ENCODE measurements around the gene TGM1.
"Not testable (repeated sequence)": the region's sequence is repeated elsewhere in the genome, so short reads cannot be mapped to it uniquely, and the experiment has no call there.

The TGM1 gene

DNA sequence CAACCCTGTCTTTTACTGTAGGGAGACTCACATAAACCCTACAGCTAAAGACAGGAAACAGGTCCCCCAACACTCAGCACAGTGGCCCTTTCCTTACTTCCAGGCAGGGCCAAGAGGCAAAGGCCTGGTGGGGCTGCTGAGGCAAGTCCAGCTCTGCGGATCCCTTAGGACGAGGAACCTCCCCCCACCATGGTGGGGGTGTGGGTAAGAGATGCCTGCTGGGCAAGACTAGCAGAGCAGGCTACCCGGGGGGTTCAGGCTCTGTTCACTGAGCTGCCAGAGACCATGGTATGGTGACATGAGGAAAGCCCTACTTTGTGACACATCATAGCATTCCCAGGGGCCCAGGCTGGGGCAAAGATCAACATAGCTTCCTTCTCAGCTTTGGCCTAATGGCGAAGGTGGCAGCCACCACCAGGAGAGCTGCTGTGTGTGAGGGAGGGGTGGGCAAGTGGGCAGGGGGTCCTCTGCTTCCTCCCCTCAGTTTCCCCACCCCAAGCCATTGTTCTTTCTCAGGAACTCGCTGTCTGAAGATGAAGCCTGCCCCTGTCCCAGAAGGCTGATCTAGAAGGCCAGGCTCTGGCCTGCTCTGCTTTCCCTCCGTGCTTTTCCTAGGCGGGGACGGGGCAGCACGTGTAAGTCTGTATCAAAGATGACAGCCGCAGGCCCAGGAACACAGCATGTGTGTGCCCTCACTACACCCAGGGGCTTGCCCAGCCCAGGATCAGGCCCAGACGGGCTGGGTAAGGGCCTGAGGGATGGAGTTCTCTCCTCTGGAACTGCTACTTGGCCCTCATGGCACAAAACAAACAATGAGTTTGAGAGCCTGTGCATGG lies 10.5 kb downstream of the TGM1 start:
- no peak for DNase-seq

DNA sequence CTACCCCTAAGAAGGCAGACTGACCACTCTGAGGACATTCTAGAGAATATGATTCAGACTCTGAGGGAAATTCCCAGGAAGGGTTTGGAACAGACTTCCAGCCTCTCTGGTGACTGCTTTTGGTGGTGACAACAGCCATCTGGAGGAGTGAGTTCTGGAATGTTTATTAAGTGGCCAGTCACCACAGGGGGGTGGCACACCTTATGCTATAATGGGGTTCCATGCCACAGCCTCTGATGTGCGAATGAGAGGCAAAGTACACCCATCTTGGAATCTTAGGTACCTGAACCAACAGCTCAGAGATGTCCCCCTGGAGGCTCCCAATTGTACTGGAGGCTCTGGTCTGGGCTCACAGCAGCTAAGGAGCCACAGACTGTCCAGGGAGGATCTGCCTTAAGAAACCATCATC lies 11.1 kb downstream of the TGM1 start:
- no peak for DNase-seq

DNA sequence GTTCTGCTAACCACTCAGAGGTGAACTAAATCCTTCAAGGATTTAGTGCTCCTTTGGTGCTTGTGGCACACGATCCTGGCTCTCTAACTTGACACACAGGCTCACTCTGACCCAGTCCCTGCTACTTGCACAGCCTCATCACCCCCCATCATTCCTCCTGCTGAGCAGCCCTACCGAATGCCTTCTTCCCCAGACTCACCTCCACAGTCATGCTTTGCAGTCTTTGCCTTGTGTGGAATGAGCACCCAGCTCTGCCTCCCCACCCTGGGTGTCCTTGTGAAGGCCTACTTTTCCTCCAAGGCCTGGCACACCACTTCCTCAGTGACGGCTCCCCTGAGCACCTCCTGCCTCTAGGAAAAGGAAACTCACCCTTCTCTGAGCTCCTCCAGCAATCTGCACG lies 12.6 kb downstream of the TGM1 start:
- DNase-seq = no peak

DNA sequence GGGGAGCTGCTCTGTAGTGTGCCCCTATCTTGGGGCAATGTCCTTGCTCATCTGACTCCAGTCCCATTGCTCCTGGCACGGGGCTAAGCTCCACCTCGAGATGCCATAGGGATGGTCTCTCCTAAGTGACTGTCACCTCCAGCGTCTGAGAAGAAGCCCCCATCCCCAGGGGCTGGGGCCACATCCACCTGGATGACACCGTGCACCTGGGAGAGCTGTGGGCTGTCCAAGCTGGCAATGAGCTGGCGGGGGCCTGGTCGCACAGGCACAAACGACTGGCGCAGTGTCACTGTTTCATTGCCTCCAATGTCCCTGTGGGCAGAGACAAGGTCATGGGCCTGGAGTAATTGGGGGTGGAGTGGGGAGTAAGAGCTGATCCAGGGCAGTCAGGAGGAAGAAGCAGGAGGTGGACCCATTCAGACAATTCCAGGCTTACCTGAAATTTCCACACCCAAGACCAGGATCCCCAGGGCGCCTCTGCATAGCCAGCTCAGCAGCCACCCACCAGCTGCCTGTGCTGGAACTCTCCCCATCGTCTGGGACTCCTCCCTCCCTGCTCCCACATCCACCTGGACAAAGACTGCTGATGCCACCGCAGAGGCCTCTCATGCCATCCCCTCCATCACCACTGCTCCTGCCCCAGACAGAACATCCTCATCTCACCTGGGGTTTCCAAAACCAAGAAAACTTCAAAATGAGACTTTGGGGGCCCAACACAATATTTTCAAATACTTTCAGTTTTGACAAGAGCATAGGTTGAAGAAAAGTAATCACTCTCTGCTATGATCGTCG lies 13.6 kb downstream of the TGM1 start:
- DNase-seq = no peak

DNA sequence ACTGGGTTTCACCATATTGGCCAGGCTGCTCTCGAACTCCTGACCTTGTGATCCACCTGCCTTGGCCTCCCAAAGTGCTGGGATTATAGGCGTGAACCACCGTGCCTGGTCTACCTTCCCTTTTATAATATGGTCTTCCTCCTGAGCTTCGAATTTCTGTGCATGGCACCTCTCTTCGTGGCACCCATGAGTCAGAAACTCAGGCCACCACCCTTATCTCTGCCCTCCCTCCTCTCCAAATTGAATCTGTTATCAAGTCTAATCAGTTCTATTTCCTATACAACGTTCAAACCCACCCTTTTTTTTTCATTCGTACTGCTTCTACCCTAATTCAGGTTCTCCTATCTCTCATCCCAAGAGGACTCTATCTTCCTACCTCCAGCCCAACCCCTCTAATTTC lies 15.6 kb downstream of the TGM1 start:
- no peak for DNase-seq

DNA sequence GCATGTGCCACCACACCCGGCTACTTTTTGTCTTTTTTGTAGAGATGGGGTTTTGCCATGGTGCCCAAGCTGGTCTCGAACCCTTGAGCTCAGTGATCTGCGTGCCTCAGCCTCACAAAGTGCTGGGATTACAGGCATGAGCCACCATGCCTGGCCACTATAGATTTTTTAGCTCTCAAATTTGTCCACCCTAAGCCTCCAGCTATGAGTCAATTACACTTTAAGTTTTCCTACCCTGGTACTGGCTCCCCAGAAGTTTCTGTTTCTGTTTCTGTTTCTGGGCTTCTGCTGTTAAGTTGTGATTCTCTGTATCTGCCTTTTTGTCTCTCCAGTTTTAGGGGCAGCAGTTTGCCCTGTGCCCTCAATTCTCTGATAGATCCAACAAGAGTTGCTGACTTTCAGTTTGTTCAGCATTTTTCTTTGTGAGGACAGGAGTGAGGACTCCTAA lies 16.2 kb downstream of the TGM1 start:
- DNase-seq = no peak

DNA sequence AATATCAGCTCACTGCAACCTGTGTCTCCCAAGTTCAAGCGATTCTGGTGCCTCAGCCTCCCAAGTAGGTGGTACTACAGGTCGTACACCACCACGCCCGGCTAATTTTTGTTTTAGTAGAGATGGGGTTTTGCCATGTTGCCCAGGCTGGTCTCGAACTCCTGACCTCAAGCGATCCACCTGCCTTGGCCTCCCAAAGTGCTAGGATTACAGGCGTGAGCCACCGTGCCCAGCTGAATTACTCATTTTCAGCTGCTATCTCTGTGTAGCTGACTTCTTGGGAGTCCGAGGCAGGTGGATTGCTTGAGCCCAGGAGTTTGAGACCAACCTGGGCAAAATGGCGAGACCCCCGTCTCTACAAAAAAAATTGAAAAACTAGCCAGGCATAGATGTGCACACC lies 17.6 kb downstream of the TGM1 start:
- not testable (repeated sequence) for DNase-seq

DNA sequence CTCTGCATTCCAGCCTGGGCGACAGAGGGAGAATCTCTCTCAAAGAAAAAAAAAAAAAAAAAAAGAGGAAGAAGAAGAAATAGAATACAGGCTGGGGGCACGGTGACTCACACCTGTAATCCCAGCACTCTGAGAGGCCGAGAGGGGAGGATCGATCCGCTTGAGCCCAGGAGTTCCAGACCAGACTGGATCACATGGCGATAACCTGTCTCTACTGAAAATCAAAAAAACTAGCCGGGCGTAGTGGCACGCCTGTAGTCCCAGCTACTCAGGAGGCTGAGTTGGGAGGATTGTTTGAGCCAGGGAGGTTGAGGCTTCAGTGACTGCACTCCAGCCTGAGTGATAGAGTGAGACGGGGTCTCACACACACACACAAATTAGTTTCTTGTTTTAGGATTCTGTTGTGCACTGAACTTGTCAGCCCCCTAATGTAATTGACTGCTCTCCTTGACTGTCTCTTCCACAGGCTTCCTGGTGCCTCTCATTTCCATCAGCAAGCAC lies 19.6 kb downstream of the TGM1 start:
- no peak for DNase-seq

DNA sequence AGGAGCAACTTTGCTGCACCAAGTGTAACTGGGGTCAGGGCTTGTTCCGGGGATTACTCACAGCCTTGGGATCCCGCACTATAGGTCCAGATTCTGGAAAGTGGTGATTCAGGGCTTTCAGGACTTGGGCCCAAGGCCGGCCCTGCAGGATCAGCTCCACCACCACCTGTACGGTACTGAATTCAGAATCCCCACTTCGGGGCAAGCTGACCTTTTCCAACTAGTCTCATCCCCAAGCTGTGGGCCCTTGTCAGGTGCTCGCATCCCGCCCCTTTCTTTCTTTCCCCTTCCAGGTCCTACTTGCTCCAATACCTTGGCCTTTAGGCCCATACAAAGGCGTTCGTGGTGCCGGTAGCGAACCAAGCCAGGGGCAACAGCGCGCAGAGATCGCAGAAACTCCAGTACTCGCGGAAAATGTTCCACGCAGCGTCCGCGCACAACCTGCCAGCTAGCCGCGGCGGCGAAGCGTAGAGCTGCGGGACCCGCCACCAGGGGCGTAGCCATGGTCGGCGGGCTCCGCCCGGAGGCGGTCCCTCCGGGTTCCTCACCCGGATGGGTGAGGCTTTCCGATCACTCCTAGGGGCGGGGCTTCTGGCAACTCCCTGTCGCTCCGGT lies 21.0 kb downstream of the TGM1 start:
- DNase-seq = peak; percentile 93

DNA sequence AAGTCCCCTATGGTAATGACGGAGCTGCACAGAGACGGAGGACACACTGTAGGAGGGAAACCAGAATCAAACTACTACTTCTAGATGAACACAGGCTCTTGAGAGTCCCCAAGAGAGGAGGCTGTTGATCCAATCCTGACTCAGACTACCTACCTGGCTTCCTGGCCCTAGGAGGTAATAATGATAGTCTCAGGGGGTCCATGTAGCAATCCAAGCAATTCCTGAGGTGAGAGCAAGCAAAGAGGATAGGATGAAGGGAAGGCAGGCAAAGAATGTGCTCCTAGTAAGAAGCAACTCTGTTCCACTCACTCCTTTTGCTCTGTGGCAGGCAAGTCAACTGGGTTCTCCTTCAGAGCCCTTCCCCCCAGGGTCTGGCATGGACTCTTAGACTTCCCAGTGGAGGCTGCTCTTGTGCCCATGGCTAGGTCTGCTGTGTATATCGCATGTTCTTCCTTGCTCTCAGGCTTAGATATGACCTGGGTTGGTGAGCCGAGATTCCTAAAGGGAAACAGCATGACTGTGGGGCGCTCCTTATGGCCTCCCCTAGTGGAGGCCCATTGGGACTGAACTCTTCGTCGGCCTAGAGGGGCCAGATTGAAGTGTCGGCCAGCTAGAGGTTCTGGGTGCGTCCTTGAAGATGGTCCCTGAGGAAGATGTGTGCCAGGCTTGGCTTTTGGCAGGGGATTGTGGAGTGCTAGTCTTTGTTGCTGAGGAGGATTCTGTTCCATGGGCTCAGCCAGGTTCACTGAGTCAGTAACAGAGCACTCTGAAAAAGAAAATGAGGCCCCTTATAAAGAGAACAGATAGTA lies 22.7 kb downstream of the TGM1 start:
- DNase-seq = no peak

DNA sequence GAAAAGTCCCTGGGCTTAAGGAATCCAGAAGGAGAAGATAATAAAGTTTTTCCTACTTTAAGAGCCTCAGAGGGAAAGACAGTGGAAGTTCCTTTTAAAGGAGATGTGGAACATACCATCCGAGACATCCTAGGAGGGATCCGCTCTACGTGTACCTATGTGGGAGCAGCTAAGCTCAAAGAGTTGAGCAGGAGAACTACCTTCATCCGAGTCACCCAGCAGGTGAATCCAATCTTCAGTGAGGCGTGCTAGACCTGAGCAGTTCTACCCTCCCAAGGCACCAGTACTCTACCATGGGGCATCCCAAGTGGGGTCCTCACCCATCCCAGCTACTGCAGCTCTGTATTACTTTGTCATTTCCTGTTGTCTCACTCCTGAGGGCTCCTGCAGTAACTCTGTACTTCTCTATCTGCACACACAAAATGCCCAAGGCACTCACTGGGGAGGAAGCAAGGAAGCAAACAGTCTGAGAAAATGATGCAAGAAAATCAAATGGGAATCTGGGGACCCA lies 24.4 kb downstream of the TGM1 start:
- DNase-seq = no peak

DNA sequence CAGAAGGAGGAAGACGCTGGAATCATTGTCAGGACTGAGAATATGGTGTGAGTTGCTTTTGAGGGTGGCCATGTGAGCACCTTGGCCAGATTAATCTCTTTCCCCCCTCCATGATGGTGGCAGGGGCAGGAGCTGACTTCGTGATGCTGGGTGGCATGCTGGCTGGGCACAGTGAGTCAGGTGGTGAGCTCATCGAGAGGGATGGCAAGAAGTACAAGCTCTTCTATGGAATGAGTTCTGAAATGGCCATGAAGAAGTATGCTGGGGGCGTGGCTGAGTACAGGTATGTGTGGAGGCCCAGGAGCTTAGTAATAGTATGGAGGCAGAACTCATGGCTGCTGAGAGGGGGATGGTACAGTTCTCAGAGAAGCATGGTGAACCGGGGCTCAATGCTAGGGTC lies 24.9 kb downstream of the TGM1 start:
- DNase-seq = no peak

DNA sequence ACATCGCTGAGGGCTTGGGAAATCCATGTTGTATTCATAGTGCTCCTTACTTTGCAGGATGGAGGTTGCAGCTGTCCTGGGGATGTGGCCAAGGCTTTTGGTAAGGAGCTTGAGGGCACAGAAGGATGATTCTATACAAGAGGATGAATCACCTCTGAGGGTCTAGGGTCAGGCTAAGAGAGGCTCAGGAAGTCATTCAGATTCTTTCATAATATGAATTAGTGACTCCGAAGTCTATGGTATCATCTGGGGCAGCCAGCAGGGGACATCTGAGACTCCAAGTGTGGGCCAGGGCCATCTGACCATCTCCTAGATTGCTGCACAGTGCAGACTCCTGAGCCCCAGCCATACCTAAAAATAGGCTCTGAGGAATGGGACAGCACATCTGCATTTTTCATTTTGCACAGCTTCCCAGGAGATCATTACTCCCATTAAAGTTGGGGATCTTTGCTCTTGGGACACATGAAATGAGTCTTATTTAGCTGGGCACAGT lies 25.5 kb downstream of the TGM1 start:
- no peak for DNase-seq

DNA sequence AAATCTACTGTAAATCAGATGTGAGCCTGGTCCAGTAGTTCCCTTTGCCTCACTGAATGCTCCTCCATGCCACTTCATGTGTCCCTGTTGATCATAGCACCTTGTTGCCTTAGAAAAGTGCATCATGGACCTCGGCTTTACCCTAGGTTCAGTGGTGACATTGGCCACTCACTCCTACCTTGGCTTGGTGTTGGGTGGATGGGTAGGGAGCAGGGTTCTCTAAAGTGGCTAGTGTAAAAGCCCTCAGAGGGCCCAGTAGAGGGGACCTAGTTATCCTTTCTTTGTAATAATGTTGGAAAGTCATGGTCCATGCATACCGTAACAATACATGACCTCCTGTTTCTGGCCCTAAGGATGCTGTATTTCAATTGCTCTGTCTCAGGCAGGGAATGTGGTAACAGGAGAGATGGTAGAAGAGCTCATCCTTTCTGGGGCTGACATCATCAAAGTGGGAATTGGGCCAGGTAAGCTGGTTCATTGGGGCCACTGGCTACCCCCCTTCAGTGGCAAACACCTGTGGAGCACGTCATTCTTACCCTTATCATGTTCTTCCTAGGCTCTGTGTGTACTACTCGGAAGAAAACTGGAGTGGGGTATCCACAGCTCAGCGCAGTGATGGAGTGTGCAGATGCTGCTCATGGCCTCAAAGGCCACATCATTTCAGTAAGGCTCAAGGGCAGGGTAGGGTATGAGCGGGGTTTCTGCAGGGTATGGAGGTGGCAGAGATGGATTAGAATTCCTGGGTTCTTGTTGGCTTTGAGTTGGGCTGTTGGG lies 26.1 kb downstream of the TGM1 start:
- no peak for DNase-seq

DNA sequence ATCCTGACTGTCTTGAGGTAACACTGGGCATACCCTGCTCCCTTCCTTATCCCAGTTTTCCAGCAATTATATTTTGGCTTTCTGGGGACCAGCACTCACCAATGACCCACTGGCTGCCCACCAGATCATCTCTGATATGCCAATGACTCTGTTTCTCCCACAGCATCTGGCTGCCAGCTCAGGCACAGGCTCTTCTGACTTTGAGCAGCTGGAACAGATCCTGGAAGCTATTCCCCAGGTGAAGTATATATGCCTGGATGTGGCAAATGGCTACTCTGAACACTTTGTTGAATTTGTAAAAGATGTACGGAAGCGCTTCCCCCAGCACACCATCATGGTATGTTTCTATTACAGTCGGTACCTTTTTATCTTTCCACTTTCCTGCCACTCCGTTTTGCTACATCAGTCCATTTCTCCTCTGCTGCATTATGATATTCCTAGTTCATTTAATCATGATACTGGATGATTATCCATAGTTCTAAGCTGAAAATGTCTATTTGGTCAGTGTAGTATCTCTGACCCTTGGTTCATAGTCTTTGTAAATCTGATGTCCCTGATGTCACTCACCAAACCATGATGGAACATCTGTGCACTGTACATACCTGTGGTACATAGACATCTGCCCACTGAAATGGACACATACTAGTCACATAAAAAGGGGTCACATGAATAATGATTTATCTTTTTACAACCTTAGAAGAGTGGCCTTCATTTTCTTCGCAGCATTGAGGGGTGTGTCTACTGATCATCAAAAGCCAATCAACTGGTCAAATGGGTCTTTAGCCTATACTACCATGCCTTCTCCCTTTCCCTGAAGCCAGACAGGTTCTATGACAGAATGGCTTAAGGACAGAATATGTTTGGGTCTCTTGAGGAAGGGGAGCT lies 26.9 kb downstream of the TGM1 start:
- no peak for DNase-seq

DNA sequence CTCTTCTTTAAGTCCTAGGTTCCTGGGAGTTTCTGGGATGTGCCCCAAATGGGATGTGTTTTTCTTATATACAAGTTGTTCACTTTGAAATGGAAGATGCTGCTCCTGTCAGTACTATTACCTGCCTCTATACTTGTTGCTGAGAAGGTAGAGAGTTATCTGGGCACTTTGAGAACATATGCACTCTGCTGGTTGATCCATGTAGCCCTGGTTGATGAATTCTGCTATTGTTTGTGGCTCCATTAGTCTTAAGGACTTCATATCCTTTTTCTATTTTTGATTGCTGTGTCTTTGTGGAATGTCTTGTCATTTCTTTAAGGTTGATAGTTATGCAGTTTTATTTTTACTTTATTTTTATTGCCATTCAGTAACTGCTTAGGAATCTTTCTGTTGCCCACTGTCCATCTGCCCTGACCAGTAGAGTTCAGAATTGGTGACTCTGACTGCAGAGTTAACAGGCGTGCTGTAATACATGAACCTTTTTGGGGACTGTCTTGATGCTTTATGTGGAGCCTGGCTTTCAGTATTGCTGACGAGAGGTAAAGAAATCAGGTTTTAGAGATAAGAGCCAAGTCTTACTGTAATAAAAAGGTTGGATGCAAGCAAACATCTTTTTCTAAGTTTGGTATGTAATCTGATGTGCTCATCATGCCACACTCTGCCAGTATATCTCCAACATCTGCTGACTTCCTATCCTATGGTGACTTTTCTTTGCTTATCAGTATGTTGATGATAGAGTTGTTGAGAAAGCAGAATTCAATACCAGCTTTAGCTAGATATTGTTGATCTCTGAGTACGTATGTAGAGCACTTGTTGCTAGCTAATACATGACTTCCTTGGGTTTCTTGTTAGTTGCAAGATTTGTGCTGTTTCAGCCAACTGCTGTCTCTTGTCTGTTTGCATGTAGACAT lies 28.6 kb downstream of the TGM1 start:
- DNase-seq = no peak

DNA sequence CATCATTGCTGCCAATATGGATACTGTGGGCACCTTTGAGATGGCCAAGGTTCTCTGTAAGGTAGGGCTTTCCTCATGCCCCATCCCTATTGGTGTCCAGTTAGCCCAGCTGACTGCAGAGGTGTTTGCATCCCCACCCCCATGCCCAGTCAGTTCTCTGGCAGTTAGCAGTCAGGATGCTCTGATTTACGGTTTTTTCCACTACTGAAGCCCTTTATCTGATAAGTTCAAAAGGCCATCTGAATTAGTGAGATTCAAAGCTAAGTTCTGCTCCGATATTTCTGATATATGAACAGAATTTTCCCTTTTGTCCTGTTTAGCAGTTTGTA lies 29.5 kb downstream of the TGM1 start:
- no peak for DNase-seq

DNA sequence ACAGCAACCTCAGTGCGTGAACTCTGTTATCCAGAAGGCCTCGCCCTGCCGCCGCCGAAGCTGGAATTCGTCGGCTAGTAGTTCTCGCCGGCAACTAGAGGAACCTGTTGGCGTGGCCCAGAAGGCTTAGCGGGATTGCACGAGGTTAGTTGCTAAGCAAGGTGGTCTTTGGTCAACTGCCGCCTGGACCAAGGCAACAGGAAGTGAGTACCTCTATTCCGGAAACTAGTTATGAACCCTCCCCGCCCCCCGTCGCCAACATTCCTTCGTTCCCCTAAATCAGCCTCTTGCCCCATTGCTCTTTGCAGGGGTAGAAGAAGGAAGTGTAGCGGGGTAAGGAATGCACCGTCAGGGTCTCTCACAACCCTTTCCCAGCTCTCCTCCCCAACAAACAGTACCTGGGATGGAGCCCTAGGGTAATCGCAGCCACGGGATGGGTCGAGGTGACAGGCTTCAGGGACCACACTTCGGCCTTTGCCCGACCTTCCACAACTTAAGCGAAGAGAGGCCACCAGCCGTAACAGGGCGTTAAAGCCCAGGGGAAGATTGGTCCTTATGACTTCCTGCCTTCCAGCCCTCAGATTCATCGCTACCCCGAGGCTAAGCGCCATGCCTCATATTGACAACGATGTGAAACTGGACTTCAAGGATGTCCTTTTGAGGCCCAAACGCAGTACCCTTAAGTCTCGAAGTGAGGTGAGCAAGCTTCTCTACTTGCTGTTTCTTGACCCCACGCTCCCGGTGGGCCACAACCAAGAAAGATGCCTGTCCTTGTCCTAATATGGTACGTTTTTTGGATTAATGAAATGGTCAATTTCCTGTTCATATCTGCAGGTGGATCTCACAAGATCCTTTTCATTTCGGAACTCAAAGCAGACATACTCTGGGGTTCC lies 30.1 kb downstream of the TGM1 start, which contains the start of gene GMPR2:
Gene GMPR2 (plus strand): TSS at position 285 of the 893 bp plus-strand sequence. CDS start 325 bp downstream, at position 610.
- no peak for DNase-seq

Measured in T1000 (cell line).